Measurements from ENCODE around the gene AUTS2. TPM values are rescaled to one million over a fixed set of nuclear protein-coding genes. Genes with fewer than 3 reads are reported as not detected.

The AUTS2 gene
- total and polyA plus RNA-seq, 9 of the 15 experiments (the other 6 are each of a cell fraction or from before 2014, with no cell fraction given), result 0.58 TPM; not detected in 8

- no peak for TF ChIP-seq ZNF699 (CRISPR knock-in tag; IDR thresholded peaks at IDR 0.05; ENCODE audit: insufficient replicate concordance)
- no peak for TF ChIP-seq MTA1 (IDR thresholded peaks at IDR 0.05; ENCODE audit: borderline replicate concordance)
- no peak for TF ChIP-seq THRAP3 (IDR thresholded peaks at IDR 0.05; ENCODE audit: borderline replicate concordance)
- TF ChIP-seq HMGN3 (IDR thresholded peaks at IDR 0.05; ENCODE audit: borderline replicate concordance, extremely low read depth, insufficient read length, low read depth, low read length), result no peak
- TF ChIP-seq ZNF511 (CRISPR knock-in tag; IDR thresholded peaks at IDR 0.05), result no peak
- TF ChIP-seq DMBX1 (CRISPR knock-in tag; IDR thresholded peaks at IDR 0.05; ENCODE audit: borderline replicate concordance), result no peak
These were observed 858.4 kb downstream of the AUTS2 start (continued) for GRCh38 chr7:70456719-70457118.

GRCh38 chr7:70457482-70457881 lies 859.2 kb downstream of the AUTS2 start:
- Histone ChIP-seq H3K4me2 (ENCODE audit: insufficient read depth, low read length) (no peak overlapping the region), H3K4me3 (no peak overlapping the region), H3K9ac (ENCODE audit: insufficient read depth in 1 of 2, low read depth in 2 of 2, low read length in 2 of 2) (no peak overlapping the region), H4K20me1 (replicated peaks; ENCODE audit: control insufficient read depth, insufficient read depth, low read length) (no peaks in the 10 kb centered on the region), H3K36me3 (ENCODE audit: control insufficient read depth, insufficient read depth, low read length) (no peaks in the 10 kb centered on the region), H3K79me2 (ENCODE audit: control insufficient read depth, insufficient read depth, low read length) (no peaks in the 10 kb centered on the region), H3K9me3 (replicated peaks; ENCODE audit: control insufficient read depth, insufficient read depth, low read depth, low read length) (no peaks in the 10 kb centered on the region), H3K9me1 (ENCODE audit: control insufficient read depth, insufficient read depth, low read length) (no peaks in the 10 kb centered on the region), H3K27ac (ENCODE audit: extremely low read depth, low read depth, low read length) (no peak overlapping the region), H3K27me3 (ENCODE audit: control insufficient read depth in 2 of 2, insufficient read depth in 2 of 2, low read length in 2 of 2) (peaks cover 6 to 32% of the 10 kb centered on the region in 2 experiments), H2AFZ (ENCODE audit: low read depth, low read length) (no peak overlapping the region), H3K4me1 (replicated peaks in 1 of 2; ENCODE audit: control insufficient read depth in 2 of 2, insufficient read depth in 2 of 2, low read length in 2 of 2) (no peaks in the 10 kb centered on the region)
- DNase-seq (ENCODE audit: extremely low read depth in 1 of 4, low spot score in 3 of 4) (no peak), ATAC-seq (no peak), FAIRE-seq (no peak)
- no peak for TF ChIP-seq ZNF347 (CRISPR knock-in tag; IDR thresholded peaks at IDR 0.05; ENCODE audit: low read depth)
- TF ChIP-seq ZBTB12 (CRISPR knock-in tag; IDR thresholded peaks at IDR 0.05), result no peak
- TF ChIP-seq NFYB (IDR thresholded peaks at IDR 0.05; ENCODE audit: extremely low read depth, insufficient read length), result no peak
- TF ChIP-seq NFE2L1 (tag; IDR thresholded peaks at IDR 0.05; ENCODE audit: borderline replicate concordance, low read depth), result no peak
- TF ChIP-seq SMAD2 (IDR thresholded peaks at IDR 0.05; ENCODE audit: low read depth, low read length), result no peak
- TF ChIP-seq NEUROD1 (IDR thresholded peaks at IDR 0.05; ENCODE audit: borderline replicate concordance, low read depth, low read length, partially characterized antibody), result no peak
- no peak for TF ChIP-seq ZNF764 (CRISPR knock-in tag; IDR thresholded peaks at IDR 0.05; ENCODE audit: low read depth)
- TF ChIP-seq ZNF408 (CRISPR knock-in tag; IDR thresholded peaks at IDR 0.05; ENCODE audit: low read depth), result no peak
- TF ChIP-seq PCBP2 (IDR thresholded peaks at IDR 0.05; ENCODE audit: low read depth, low read length, poor library complexity, severe bottlenecking), result no peak
- no peak for TF ChIP-seq CCNT2 (IDR thresholded peaks at IDR 0.05; ENCODE audit: borderline replicate concordance, extremely low read depth, insufficient read length, low read depth, low read length)
- in situ Hi-C loops (cut with MboI) (no loop called here), intact Hi-C loops (cut with micrococcal nuclease) (no loop called here)
- POLR2A ChIA-PET, result no interaction called here
- WGBS (ENCODE audit: insufficient coverage, low coverage, missing lambda C conversion rate), result 0% methylated on average over 3 of the region's 3 CpGs
- no TSS peak for BruUV-seq (replicated peaks)
- CTCF ChIA-PET (ENCODE audit: low intra/inter-chr PET ratio), result no interaction called here
